HL-60 (cell line): ENCODE results near the gene MAP4K5.

Experiments
- DNase-seq, 2 experiments: peaks; one replicate each; pipeline ENCODE4 v3.0.0-alpha.2; 2010 to 2020; ENCODE audit warnings: low read depth in 1 of 2, low spot score in 1 of 2
- H3K27ac ChIP-seq: fragments of 250-450 bp; sonication (Bioruptor Pico); replicated peaks from 2 replicates; pipeline ENCODE4 v1.5.1; 2020; ENCODE audit warnings: mild to moderate bottlenecking, moderate library complexity
- H3K27me3 ChIP-seq: fragments of 250-450 bp; sonication (Bioruptor Pico); 2 replicates; pipeline ENCODE4 v1.5.1; 2021; ENCODE audit warnings: mild to moderate bottlenecking, moderate library complexity; ENCODE audit not compliant: insufficient read depth, poor library complexity, severe bottlenecking
- H3K4me3 ChIP-seq: replicated peaks from 2 replicates; pipeline ENCODE4 v1.5.1; 2011; ENCODE audit warnings: mild to moderate bottlenecking, control low read depth, low read length; ENCODE audit not compliant: insufficient read depth
- GABPA ChIP-seq: IDR thresholded peaks from 2 replicates; pipeline ENCODE4 v1.6.1; 2012; ENCODE audit warnings: low read depth
- POLR2AphosphoS5 ChIP-seq: IDR thresholded peaks from 2 replicates; pipeline ENCODE4 v1.6.1; 2012; ENCODE audit warnings: low read depth
- SPI1 ChIP-seq: IDR thresholded peaks from 2 replicates; pipeline ENCODE4 v1.6.1; 2012; ENCODE audit warnings: low read depth, mild to moderate bottlenecking, borderline replicate concordance
- TF ChIP-seq, protein P1 (sequence below): IDR thresholded peaks from one replicate; pipeline ENCODE4 v1.5.1; 2011; ENCODE audit warnings: low read length, control low read depth, inconsistent platforms; ENCODE audit not compliant: insufficient read depth
- TF ChIP-seq, protein P2 (sequence below): IDR thresholded peaks from 2 replicates; pipeline ENCODE4 v1.6.1; 2012; ENCODE audit warnings: low read depth; ENCODE audit not compliant: insufficient replicate concordance

MAP4K5 gene

DNA sequence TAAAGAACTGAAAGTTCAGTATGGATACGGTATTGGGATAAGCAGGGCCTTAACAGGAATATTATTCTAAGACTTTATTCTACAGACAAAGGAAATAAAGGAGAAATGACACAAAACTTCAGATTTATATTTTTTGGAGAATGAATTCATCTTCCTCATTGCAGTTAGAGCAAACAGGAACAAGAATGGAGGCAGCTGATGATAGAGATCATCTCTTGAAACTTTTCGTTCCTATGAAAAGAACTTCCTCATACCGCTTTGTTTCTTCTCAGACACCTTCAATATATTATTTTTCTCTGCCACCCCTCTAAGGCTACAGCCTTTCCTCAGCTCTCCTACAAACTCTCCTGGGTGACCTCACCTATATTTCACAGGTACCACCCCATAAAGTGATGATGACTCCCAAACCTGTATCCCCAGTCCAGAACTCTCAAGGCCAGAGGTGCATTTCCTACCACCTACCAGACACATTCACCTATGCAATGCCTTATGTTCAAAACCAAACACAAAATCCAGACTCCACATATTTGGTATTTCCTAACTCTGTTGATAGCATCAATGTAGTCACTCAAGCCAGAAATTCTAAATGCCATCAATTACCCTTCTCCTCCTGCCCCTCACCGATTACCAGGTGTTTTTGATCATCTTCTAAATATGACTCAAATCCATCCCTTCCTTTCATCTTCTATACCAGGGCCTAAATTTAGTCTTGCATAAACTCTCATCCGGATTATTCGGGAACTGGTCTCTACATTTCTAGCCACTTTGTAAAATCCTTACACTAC is 7.4 kb downstream of the MAP4K5 start:
- H3K4me3 ChIP-seq: no peak overlapping the region
- H3K27ac ChIP-seq: 0 out of 2 replicates have a peak overlapping the region, but pooled peaks have one; percentile 19
- no peaks in the 10 kb centered on the region for H3K27me3 ChIP-seq
- TF ChIP-seq, protein P1, sequence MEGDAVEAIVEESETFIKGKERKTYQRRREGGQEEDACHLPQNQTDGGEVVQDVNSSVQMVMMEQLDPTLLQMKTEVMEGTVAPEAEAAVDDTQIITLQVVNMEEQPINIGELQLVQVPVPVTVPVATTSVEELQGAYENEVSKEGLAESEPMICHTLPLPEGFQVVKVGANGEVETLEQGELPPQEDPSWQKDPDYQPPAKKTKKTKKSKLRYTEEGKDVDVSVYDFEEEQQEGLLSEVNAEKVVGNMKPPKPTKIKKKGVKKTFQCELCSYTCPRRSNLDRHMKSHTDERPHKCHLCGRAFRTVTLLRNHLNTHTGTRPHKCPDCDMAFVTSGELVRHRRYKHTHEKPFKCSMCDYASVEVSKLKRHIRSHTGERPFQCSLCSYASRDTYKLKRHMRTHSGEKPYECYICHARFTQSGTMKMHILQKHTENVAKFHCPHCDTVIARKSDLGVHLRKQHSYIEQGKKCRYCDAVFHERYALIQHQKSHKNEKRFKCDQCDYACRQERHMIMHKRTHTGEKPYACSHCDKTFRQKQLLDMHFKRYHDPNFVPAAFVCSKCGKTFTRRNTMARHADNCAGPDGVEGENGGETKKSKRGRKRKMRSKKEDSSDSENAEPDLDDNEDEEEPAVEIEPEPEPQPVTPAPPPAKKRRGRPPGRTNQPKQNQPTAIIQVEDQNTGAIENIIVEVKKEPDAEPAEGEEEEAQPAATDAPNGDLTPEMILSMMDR: no peak
- TF ChIP-seq GABPA (no peak), SPI1 (peak; percentile 33; the same call in 1 of the 2 replicates), POLR2AphosphoS5 (no peak)
- TF ChIP-seq, protein P2, sequence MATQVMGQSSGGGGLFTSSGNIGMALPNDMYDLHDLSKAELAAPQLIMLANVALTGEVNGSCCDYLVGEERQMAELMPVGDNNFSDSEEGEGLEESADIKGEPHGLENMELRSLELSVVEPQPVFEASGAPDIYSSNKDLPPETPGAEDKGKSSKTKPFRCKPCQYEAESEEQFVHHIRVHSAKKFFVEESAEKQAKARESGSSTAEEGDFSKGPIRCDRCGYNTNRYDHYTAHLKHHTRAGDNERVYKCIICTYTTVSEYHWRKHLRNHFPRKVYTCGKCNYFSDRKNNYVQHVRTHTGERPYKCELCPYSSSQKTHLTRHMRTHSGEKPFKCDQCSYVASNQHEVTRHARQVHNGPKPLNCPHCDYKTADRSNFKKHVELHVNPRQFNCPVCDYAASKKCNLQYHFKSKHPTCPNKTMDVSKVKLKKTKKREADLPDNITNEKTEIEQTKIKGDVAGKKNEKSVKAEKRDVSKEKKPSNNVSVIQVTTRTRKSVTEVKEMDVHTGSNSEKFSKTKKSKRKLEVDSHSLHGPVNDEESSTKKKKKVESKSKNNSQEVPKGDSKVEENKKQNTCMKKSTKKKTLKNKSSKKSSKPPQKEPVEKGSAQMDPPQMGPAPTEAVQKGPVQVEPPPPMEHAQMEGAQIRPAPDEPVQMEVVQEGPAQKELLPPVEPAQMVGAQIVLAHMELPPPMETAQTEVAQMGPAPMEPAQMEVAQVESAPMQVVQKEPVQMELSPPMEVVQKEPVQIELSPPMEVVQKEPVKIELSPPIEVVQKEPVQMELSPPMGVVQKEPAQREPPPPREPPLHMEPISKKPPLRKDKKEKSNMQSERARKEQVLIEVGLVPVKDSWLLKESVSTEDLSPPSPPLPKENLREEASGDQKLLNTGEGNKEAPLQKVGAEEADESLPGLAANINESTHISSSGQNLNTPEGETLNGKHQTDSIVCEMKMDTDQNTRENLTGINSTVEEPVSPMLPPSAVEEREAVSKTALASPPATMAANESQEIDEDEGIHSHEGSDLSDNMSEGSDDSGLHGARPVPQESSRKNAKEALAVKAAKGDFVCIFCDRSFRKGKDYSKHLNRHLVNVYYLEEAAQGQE: no peak
- peak in 1 of 2 experiments; percentile 12 for DNase-seq

DNA sequence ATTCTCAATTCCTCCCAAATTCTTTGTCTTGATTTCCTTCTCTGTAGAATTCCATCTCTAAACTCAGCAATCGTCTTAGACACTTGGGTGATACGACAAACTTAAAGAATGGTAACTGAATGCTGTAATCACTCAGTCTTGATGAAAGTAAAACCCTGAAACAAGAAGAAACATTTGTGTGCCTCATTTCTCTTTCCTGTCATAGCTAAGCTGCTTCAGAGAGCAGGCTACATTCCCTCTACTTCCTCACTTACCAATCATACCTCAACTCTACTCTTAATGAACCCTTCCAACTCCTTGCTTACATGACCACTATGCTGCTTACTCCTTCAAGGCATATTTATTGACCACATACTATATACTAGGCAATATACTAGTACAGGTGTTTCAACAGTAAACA is 8.3 kb downstream of the MAP4K5 start:
- DNase-seq: no peak
- Histone ChIP-seq H3K4me3 (no peak overlapping the region), H3K27ac (peak overlapping the region; percentile 19; the same call in 1 of the 2 replicates), H3K27me3 (no peaks in the 10 kb centered on the region)
- peak; percentile 12; the same call in 1 of the 2 replicates for TF ChIP-seq SPI1
- no peak for TF ChIP-seq GABPA
- TF ChIP-seq, protein P1: no peak

DNA sequence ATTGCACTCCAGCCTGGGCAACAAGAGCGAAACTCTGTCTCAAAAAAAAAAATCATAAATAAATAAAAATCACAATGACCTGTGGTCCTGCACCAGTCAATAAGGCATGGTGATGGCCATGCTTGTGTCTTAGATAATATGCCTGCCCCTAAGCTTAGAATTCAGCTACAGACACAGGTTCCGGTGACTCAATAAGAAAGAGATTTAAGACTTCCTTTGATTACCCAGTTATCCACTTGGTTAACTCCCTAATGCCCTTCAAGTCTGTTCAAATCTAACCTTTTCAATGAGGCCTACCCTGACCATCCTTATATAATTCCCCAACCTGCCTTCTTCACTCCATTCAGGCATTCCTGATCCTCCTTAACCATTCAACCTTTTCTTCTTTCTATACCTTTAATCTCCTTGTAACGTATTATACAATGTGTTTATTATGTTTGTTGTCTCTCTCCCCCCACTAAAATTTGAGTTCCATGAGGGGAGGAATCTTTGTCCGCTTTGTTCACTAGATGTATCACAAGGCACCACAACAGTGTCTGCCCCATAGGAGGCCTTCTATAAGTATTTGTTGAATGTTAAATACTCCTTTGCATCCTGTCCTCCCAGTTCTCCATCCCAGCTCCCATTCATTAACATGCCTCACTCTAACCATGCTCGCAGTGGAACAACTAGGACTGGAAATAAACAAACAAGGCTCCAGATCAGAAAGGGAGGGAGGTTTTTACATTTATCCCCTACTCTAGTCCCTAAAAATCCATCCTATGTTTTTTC is 8.9 kb downstream of the MAP4K5 start:
- DNase-seq: no peak
- Histone ChIP-seq H3K27ac (peak overlapping the region; percentile 19; the same call in 1 of the 2 replicates), H3K4me3 (no peak overlapping the region), H3K27me3 (no peaks in the 10 kb centered on the region)
- TF ChIP-seq SPI1 (no peak), GABPA (no peak)
- TF ChIP-seq, protein P2: no peak
- TF ChIP-seq, protein P1: no peak
